HG03520 (cell line): ENCODE results near the gene PRAC1.

Source experiments
- ATAC-seq: cut with Tn5 transposase; IDR thresholded peaks from one replicate; pipeline ENCODE4 v1.9.1; 2021; ENCODE audit warnings: mild to moderate bottlenecking, moderate library complexity; ENCODE audit not compliant: unreplicated experiment

Gene PRAC1

DNA sequence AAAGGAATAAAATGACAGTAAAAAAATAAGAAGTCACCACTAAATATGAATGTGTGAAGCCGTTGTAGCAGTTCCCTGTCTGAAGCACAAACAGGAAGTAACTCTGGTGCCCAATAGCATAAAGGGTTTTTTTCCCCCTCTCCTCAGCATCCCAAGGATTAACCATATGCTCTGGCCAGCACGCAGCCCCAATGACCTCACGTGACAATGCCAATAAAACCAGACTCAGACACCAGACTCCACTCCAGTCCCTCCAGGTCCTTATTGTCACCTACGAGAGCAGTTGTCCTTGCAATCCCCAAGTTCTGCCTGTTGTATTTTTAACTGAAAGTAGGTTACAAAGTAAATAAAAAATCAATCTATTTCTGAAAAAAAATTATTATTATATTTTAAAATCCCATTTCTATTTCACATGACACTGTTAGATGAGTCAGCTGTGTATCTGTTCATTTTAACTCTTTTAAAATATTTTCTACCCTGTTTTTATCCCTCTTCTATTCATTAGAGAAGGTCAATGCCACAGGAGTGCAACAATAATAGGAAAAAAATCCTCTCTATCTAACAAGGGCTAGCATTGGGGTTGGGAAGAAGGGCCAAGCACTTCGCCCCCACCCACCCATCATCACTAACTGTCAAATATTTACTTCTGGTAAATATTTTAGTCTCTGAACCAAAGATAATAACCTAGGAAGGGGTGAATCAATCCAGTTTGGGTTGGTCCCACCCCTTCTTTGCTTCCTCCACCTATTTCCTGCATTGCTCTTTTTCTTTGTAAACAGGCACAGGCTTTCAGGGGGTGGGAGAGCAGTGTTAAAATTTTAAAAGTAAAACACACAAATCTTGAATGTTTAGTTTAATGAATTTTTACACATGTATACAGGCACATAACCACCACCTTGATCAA lies 6.6 kb downstream of the PRAC1 start:
- no peak for ATAC-seq

DNA sequence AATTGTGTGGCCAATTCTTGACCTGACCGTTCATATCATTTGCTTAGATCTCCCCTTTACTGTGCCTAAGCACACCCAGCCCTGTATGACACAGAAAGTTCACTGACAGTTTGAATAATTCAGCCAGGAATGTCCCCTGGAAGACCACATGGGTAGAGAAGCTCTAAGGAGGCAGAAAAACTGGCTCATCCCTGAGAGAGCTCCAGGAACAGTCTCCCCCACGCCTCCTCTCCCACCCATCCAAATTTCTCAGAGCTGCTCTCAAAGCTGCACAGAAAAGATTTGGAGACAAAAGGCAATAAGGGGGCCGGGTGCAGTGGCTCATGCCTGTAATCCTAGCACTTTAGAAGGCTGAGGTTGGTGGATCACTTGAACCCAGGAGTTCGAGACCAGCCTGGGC lies 11.2 kb downstream of the PRAC1 start:
- no peak for ATAC-seq

DNA sequence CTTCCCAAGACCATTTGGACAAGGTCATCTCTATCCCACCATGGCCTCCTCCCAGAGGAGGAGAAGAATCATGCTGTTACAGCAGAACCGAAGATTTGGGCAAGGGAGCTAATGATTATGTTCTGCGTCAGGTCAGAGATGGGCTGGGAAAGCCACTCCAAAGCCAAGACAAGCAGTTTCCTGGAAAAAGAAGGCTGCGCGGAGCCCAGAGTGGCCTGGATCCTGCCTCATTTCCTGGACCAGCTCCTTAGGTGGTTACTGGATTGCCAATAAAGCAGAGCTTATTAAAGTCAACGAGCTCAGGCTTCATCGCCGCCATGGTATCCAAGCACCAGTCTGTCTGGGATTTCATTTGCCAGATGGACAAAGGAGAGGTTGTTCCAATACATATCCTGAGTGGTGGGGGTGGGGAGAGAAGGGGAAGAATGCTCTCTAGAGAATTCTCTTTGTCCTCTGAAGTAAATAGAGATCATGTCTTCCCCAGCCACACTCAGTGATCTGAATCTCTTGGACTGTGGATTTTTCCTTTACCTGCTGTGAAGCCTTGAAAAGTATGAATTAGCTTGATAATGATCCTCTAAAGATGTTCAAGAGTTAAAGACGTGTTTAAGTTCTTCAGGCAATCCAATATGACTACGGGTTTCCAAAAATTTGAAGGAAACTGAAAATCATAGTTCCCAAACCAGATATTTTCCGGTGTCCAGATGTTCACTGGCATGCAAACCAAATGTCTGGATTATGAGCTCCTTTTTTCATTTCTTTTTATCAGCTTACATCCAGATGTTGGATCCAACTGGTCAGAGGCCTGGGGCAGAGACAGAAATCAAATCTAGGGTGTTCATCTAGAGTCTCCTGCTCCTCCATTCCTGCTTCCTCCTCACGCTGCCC lies 17.7 kb downstream of the PRAC1 start:
- no peak for ATAC-seq

DNA sequence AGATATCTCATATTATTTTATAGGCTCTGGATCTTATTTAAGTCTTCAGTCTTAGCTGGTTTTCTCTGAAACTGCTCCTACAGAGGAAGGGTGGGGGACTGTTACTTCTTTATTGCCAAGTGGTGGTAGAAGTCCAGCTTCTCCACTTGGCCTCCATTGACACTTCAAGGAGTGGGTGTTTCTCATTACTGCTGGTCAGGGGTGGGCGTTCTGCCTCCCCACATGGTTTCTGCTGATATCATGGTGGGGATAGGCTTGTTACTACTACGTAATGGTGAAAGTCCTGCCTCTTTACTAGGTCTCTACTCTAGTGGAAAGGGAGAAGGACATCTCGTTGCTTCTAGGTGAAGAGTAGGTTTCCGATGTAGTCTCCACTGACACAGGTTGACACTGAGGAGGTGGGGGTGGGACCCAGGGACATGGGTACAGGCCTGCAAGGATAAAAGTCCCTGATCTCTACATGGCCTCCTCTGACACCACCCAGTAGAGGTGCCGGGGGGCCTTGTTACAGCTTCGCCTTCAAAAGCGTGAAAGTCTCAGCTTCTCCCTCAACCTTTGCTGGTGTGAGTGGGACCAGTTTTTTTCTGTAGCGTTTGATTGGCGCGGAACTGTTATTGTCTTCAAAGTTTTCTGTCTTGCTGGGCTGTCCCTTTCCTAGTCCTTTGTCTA lies 20.3 kb downstream of the PRAC1 start:
- no peak for ATAC-seq

DNA sequence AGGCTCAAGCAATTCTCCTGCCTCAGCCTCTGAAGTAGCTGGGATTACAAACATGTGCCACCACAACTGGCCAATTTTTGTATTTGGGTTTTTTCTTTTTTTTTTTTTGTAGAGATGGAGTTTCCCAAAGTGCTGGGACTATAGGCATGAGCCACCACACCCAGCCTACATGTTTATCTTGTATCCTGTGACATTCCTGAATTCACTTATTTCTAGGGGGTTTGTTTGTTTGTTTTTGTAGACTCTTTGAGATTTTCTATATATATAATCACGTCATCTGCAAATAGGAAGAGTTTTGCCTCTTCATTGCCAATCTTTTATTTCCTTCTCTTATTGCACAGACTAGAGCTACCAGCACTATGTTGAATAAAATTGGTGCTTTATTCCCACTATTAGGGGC lies 29.1 kb downstream of the PRAC1 start:
- ATAC-seq: no peak

DNA sequence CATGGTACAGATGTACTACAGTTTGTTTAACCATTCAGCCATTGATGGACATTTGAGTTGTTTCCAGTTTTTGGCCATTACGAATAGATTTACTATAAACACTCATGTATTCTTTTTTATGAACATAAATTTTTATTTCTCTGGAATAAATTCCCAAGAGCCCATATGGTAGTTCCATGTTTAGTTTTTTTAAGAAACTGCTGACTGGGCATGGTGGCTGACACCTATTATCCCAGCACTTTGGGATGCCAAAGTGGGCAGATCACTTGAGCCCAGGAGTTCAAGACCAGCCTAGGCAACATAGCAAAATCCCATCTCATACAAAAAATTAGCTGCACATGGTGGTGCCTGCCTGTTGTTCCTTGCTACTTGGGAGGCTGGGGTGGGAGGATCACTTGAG lies 30.3 kb downstream of the PRAC1 start:
- ATAC-seq: no peak

DNA sequence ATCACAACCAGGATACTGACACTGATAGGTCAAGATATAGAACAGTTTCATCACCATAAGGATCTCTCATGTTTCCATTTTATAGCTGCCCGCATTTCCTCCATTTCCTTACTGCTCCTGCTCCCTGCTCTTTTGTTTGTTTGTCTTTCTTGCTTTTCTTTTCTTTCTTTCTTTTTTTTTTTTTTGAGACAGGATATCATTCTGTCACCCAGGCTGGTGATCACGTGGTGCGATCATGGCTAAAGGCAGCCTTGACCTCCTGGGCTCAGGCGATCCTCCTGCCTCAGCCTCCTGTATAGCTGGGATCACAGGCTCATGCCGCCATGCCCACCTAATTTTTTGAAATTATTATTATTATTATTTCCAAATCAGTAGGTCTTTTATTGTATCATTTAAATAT lies 31.7 kb downstream of the PRAC1 start:
- ATAC-seq: no peak

DNA sequence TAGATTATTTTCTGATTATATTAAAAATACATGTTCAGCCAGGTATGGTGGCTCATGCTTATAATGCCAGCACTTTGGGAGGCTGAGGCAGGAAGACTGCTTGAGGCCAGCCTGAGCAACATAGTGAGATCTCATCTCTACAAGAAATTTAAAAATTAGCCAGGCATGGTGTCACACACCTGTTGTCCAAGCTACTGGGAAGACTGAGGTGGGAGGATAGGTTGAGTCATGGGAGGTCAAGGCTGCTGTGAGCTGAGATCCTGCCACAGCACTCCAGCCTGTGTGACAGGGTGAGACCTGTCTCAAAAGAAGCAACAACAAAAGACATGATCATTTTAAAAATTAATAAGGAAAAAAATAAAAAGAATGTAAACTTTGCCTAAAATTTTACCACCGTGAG lies 40.7 kb downstream of the PRAC1 start:
- no peak for ATAC-seq

DNA sequence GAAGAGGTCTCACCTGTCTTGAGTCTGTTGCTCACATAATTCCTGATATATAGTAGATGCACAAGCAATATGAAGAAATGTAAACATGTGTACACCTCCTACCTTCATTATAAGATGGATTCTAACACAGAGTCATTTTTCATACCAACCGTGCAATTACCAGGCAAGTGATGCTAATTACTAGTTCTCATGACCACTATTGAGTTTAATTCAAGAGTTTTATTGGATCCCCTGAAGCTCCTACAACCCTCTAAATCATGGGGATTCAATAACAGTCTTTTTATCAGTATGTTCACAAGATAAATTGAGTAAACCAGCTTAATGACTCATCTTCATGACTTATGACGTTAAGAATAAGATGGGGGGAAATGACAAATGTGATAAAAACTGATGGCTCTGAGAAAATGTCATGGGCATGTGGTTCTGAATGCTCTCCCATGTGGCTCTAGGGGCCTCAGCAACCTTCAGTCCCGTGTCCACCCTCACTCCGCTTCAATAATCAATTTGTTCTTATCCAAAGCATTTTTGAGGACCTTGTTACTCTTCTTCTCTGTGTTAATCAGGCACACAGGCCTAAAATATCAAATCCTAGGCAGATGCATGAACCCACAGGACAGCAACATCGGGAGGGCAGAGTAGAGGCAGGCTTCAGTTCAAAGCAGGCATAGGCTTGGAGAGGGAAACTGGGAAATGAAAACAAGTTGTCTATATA lies 42.8 kb downstream of the PRAC1 start:
- no peak for ATAC-seq

DNA sequence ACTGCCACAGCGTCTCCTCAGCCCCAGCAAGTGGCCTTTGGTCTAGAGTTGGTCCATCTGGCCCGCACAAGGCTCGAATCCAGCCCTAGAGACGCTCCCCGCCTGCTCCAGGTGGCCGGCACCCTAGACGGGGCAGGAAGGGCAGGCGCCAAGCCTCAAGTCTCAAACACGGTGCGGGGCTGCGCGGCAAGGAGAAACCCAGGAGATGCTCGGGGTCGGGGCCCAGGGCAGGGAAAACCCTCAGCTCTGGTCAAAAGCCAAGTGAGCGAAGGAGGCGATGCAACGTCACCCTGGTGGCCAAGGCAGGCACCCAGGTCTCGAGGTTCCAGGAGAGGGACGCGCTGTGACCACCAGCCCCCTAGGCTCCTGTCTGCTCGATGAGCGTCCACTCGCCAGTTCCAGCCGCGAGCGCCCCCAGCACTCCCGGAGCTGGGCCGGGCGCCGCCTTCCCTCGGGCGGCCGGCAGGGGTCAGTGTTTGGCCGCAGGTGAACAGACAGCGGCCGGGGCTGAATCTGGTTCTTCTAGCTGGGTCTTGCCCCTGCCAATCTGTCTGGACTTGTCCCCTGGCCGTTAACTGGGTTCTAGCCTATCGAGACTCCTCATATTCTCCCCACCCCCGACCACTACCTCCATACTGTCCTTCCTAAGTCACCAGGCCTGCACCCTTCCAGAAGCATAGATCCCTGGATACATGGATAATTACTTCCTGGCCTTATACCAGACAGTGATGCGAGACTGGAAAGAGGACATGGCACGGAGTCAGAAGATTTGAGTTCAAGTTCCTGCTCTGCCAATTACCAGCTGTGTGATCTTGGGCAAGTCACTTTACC lies 44.0 kb downstream of the PRAC1 start:
- ATAC-seq: no peak

DNA sequence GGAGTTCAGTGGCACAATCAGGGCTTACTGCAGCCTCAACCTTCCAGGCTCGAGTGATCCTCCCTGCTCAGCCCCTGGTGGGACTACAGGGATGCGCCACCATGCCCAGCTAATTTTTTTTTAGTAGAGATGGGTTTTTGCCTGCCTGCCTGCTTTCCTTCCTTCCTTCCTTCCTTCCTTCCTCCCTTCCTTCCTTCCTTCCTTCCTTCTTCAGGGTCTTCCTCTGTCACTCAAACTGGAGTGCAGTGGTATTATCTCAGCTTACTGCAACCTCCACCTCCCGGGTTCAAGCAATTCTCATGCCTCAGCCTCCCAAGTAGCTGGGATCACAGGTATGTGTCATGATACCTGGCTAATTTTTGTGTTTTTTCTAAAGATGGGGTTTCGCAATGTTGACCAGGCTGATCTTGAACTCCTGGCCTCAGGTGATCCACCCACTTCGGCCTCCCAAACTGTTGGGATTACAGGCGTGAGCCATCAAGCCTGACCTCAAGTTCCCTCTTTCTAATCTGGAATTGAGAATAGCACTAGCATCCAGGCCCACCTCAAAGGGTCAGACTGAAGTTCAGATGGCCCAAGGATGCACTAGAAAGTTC lies 45.3 kb downstream of the PRAC1 start:
- ATAC-seq: no peak

DNA sequence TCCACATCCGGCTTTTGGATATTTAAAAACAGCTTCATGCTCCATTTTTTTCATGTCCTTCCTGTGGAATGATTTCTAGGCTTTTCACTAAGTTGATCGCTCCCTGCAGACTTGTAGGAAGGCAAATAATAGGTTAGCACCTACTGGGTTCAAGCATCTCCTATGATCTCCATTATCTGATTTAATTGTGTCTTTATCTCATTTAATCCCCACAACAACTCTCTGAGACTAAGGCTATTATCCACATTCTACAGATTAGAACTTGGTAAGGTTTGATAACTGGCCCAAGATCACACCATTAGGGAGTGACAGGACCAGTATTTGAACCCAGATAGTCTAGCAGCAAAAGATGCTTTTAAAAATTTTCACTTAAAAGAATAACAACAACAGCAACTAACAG lies 50.0 kb downstream of the PRAC1 start:
- no peak for ATAC-seq
